Subcutaneous adipose tissue (tissue), 4 donors: Measurements from ENCODE around the gene KDM2B. TPM values are rescaled to one million over a fixed set of nuclear protein-coding genes. Genes with fewer than 3 reads are reported as not detected.

Experiments used
- total RNA-seq, 4 donors: library from RNA; depleted of rRNA; stranded (reverse); fragments of >200 nt; gene quantifications; one replicate each; pipeline ENCODE4 v1.1.0, GENCODE V29; 2016
- TF ChIP-seq, protein P1 (sequence below): fragments of 450-650 bp; IDR thresholded peaks from one replicate; pipeline ENCODE4 v1.5.1; 2016; ENCODE audit warnings: low read depth, mild to moderate bottlenecking, control low read depth, antibody characterized with exemption, moderate library complexity

Gene KDM2B
- total RNA-seq, 4 donors from 2014 or later: 13.9 to 22.6 (median 16.2) TPM

DNA sequence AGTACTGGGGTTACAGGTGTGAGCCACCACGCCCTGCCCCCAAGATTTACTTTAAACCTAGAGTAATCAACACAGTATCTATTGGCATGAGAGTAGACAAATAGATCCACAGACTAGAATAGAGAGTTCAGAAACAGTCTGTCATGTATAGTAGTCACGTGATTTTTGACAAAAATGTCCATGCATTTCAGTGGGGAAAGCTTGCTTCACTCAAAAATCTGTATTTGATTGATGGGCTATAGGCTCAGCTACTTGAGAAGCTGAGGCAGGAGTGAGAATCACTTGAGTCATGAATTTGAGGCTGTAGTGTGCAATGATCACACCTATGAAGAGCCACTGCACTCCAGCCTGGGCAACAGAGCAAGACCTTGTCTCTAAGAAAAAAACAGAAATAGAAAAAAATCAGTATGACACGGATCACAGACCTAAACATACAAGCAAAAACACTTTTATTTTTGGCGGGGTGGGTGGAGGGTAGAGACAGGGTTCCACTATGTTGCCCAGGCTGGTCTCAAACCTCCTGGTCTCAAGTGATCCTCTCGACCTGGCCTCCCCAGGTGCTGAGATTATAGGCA lies 37.9 kb upstream of the KDM2B start:
- TF ChIP-seq, protein P1, sequence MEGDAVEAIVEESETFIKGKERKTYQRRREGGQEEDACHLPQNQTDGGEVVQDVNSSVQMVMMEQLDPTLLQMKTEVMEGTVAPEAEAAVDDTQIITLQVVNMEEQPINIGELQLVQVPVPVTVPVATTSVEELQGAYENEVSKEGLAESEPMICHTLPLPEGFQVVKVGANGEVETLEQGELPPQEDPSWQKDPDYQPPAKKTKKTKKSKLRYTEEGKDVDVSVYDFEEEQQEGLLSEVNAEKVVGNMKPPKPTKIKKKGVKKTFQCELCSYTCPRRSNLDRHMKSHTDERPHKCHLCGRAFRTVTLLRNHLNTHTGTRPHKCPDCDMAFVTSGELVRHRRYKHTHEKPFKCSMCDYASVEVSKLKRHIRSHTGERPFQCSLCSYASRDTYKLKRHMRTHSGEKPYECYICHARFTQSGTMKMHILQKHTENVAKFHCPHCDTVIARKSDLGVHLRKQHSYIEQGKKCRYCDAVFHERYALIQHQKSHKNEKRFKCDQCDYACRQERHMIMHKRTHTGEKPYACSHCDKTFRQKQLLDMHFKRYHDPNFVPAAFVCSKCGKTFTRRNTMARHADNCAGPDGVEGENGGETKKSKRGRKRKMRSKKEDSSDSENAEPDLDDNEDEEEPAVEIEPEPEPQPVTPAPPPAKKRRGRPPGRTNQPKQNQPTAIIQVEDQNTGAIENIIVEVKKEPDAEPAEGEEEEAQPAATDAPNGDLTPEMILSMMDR: no peak

DNA sequence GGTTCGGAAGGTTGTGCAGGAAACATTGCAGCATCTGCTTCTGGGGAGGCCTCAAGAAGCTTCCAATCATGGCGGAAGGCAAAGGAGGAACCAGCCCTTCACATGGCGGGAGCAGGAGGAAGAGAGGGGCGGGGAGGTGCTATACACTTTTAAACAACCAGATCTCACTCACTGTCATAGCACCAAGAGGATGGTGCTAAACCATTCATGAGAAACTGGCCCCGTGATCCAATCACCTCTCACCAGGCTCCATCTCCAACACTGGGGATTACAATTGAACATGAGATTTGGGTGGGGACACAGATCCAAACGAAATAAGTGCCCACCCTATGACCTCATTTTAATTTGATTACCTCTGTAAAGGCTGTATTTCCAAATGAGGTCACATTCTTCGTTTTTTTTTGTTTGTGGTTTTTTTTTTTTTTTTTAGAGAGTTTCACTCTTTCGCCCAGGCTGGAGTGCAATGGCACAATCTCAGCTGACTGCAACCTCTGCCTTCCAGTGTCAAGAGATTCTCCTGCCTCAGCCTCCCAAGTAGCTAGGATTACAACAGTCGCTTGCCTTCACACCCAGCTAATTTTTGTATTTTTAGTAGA lies 34.1 kb upstream of the KDM2B start:
- TF ChIP-seq, protein P1: no peak

DNA sequence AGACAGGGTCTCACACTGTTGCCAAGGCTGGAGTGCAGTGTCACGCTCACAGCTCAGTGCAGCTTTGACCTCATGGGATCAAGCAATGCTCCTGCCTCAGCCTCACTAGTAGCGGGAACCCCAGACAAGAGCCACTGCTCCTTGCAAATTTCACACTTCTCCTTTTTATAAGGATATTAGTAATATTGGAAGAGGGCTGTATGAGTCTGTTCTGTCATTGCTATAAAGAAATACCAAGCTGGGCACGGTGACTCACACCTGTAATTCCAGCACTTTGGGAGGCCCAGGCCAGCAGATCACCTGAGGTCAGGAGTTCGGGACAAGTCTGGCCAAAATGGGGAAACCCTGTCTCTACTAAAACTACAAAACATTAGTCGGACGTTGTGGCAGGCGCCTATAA lies 32.6 kb upstream of the KDM2B start:
- TF ChIP-seq, protein P1: no peak

DNA sequence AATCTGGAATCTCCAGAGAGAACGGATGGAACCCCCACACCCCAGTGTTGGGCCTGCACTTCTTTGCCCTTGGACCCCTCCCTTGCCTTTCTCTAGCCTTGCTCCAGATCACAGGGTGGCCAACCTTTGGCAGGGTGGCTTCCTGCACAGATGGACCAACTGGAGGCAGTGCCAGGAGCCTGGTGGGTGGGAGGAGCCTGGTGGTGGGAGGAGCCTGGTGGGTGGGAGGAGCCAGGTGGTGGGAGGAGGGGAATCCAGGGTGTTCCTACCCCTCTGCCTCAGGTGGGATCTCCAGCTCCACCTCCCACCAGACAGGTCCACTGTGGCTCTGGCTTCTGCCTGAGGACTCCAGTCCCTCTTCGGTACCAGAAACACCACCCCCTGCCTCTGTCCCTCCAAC lies 30.5 kb upstream of the KDM2B start:
- TF ChIP-seq, protein P1: no peak

DNA sequence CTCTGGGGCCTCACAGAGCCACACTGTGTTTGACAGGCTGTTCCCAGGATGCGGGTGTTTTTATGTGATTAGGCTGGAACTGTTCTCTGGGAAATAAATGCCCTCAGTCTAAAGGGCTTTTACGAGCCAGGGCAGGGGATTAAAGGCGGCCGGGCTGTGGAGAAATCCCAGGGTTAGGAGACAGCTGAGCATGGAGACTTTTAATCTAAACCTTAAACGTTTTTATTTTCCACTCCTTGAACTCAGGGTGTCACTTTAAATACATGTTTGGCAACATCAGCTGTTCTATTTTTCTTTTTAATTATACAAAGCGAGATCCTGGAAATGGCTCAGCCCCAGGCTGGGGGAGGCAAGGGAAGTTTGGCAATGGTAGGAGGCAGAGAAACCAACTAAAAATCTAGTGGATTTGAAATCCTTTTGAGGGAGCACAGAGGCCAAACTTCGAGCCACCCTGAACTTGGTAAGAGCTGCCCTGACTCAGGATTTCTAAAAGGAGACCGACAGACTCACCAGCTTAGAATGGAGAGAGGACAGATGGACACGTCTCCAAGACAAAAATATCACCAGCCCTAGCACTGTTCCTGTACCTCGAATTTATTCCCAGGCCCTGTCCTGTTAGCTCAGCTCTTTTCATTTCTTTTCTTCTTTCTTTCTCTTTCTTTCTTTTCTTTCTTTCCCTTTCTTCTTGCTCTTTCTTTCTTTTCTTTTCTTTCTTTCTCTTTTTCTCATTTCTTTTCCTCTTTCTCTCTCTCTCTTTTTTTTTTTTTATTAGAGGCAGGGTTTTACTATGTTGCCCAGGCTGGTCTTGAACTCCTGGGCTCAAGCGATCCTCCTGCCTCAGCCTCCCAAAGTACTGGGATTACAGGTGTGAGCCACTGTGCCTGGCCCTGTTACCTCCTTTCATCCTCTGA lies 29.7 kb upstream of the KDM2B start:
- TF ChIP-seq, protein P1: no peak

DNA sequence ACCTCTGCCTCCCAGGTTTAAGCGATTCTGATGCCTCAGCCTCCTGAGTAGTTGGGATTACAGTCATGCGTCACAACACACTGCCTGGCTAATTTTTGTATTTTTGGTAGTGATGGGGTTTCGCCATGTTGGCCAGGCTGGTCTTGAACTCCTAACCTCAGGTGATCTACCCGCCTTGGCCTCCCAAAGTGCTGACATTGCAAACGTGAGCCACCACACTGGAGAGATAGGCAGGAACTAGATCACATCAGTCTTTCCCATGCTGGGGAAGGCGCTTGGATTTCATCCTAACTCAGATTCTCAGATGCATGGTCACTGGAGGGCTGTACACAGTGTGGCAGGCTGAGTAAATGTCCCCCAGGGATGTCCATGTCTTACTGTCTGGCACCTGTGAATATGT lies 27.5 kb upstream of the KDM2B start:
- TF ChIP-seq, protein P1: no peak

DNA sequence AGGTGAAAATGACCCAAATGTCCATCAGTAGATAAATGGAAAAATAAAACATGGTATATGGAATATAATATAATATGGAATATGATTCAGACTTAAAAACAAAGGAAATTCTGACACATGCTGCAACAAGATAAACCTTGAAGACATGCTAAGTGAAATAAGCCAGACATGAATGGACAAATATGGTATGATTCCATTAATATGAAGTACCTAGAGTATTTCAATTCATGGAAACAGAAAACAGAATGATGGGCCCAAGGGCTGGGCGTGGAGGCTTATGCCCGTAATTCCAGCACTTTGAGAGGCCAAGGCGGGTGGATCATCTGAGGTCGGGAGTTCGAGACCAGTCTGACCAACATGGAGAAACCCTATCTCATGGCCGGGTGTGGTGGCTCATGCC lies 22.8 kb upstream of the KDM2B start:
- TF ChIP-seq, protein P1: no peak
